ENCODE results near the gene RRP36.

- TF ChIP-seq SIN3A (IDR thresholded peaks at IDR 0.05; ENCODE audit: borderline replicate concordance, insufficient read depth, low read length) (no peak), POLR2AphosphoS5 (IDR thresholded peaks at IDR 0.05; ENCODE audit: low read depth, low read length) (no peak), TAF1 (IDR thresholded peaks at IDR 0.05; ENCODE audit: borderline replicate concordance, insufficient read depth, low read length) (no peak), FOXP2 (optimal IDR thresholded peaks at IDR 0.05; ENCODE audit: borderline replicate concordance, extremely low read depth, extremely low read length, insufficient read depth) (no peak)
- TF ChIP-seq, protein P1, sequence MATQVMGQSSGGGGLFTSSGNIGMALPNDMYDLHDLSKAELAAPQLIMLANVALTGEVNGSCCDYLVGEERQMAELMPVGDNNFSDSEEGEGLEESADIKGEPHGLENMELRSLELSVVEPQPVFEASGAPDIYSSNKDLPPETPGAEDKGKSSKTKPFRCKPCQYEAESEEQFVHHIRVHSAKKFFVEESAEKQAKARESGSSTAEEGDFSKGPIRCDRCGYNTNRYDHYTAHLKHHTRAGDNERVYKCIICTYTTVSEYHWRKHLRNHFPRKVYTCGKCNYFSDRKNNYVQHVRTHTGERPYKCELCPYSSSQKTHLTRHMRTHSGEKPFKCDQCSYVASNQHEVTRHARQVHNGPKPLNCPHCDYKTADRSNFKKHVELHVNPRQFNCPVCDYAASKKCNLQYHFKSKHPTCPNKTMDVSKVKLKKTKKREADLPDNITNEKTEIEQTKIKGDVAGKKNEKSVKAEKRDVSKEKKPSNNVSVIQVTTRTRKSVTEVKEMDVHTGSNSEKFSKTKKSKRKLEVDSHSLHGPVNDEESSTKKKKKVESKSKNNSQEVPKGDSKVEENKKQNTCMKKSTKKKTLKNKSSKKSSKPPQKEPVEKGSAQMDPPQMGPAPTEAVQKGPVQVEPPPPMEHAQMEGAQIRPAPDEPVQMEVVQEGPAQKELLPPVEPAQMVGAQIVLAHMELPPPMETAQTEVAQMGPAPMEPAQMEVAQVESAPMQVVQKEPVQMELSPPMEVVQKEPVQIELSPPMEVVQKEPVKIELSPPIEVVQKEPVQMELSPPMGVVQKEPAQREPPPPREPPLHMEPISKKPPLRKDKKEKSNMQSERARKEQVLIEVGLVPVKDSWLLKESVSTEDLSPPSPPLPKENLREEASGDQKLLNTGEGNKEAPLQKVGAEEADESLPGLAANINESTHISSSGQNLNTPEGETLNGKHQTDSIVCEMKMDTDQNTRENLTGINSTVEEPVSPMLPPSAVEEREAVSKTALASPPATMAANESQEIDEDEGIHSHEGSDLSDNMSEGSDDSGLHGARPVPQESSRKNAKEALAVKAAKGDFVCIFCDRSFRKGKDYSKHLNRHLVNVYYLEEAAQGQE (IDR thresholded peaks at IDR 0.05; ENCODE audit: insufficient read depth in 1 of 2, low read depth in 2 of 2, low read length in 2 of 2) = no peak
Measured at GRCh38 chr6:43076464-43077332, 55.3 kb downstream of the RRP36 start.

Measured in PFSK-1 (cell line).